Ecto neural progenitor cell (in vitro differentiated cells): Measurements from ENCODE around the gene PTPRE.
"Not testable (repeated sequence)": the region's sequence is repeated elsewhere in the genome, so short reads cannot be mapped to it uniquely, and the experiment has no call there.

ENCODE experiments used
- DNase-seq: peaks from one replicate; pipeline ENCODE4 v3.0.0-alpha.2; 2018; ENCODE audit warnings: low spot score

The PTPRE gene

DNA sequence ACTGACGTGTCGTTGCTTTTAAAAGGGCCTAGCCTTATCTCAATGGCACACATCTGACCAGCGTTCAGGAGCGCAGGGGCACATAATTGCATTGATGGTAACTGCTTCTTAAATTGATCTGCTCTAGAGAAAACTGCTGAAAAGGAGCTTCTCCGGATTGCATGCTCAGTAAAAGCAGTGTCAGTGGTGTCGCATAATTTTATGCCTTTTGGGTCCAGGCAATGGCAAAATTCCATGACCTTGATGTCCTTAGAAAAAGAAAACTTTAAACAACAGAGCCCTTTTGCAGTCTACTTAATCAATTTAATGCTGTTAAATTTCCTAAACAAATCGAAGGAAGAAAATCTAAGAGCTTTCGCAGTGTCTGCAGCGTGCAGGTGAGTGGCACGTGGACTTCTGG lies 75.7 kb downstream of the PTPRE start:
- DNase-seq = no peak

DNA sequence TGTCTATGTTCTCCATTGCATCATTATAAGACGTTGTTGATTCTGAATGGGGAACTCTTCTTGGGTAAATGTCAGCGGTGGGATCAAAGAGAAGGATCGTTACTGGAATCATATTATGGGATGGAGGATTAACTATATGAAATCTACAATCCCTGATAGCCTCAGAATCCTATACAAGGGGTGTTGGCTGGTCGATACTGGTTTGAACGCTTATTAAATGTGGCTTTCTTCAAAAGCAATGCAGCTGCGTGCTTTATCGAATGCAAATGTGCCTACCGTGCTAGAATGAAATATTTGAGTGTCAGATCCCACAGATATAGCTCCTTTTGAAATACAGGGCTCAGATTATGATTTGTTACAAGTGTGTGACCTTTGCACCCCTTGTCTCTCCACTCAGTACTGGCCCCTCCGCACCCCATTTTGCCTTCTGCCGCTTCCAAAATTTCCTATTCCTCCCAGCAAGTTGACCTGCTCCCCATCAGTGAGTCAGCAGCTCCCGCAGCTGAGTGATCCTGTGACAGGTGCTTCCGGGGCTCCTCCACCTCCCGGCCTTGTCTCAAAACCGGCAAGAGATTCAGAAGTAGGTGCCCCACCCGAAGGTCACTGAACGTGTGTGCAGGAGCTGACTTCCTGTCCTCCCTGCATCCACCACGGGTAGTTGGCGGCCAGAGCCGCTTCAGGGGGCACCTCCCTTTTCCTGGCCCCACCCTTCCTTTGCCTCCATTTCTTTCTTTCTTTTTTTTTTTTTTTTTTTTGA lies 76.6 kb downstream of the PTPRE start:
- DNase-seq = no peak

- no peak for DNase-seq
Observed at GRCh38 chr10:127984945-127985344, 78.0 kb downstream of the PTPRE start.

DNA sequence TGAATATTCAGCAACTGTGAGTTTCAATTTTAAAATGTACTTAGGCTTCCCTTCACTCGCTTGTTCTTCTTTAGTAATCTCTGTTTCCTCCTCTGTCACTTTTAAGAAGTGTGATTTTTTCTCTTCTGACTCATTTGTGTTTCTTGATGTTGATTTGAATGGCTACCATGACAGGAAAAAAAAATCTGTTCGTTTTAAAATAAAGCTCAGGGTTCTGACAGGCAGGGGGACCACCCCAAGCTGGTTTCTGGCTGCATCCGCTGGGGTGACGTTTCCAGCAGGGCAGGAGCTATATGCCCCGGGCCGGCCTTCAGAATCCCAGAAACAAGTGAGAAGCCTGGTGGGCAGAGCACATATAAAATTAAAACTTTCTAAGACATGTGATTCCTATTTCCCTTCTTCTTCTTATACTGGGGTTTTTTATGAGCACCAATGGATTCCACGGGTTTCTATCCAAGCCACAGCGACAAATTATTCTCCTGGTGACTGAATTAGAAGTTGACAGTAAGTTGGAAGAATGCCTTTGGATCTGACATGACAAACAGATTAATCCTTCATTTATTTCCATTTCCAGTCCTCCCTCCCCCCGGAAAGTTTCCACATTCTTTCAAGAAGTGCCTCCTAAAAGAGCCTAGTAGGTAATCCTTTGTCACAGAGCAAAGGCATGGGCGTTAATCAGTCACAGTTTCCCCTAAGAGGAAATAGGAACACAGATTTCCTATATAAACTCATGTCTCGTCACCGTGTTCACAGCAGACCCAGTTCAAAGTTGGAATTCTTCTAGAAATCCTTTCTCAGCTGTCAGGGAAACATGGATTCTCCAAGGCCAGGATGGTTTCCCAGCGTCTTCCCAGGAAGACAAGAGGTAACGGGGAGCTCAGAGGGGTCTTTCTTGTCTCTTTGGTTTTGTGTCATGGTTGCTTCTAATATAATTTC lies 79.9 kb downstream of the PTPRE start:
- no peak for DNase-seq

DNA sequence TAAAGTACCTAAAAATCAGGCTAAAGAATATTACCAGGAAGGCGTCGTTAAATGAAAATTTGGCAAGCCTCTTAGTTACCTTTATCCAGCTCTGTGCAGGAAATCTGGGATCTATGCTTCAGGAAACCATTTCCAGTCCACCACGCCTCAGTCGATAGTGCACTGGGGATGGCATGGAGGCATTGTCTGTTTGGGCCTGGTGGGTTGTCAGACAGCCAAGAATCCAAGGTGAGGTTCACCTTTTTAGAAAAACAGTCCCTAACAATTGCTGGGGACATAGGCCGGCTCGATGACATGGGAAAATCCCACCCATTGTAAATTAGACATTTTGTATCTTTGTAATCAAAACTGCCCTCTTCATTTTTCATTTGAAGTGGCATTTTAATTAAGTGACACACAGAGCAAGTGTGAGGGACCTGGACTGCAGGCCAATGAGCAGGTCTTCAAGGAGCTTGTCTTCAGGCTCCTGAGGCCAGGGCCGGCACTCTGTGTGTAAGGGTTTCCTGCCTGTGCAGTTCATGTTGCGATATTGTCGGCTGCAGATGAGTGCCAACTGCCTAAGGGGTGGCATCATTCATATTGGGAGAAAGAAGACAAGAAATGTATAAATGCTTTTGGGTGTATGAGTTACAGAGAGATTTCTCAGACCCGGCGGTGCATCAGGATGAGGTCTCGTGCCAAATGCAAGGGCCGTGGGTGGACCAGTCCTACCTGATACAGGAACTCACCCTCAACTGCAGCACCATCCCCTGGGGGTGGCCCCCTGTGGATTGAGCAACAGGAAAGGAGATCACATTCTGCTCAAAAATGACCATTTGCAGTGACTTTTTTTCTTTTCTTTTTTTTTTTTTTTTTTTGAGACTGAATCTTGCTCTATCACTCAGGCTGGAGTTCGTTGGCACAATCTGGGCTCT lies 80.8 kb downstream of the PTPRE start:
- no peak for DNase-seq

- DNase-seq = no peak
Observed at GRCh38 chr10:127989481-127990012, 82.6 kb downstream of the PTPRE start.

DNA sequence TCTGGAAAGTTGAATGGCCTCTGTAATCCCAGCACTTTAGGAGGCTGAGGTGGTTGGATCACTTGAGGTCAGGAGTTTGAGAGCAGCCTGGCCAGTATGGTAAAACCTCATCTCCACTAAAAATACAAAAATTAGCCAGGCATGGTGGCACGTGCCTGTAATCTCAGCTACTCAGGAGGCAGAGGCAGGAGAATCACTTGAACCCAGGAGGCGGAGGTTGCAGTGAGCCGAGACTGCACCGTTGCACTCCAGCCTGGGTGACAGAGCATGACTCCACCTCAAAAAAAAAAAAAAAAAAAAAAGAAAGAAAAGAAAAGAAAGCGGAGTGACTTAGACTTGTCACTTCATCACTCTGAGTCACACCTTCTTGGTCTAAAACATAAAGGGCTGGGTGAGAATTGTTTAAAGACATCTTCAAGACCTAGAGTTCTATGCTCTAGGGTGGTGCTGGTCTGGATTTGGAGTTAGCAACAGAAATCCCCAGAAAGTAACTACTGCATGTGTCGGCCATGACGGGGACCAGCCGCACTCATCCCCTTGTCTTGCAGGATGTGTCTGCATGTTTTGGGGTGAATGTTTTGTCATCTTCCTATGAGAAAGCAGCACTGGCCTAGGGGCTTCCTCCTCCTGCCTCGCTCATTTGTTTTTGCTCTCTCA lies 83.4 kb downstream of the PTPRE start:
- DNase-seq = not testable (repeated sequence)

DNA sequence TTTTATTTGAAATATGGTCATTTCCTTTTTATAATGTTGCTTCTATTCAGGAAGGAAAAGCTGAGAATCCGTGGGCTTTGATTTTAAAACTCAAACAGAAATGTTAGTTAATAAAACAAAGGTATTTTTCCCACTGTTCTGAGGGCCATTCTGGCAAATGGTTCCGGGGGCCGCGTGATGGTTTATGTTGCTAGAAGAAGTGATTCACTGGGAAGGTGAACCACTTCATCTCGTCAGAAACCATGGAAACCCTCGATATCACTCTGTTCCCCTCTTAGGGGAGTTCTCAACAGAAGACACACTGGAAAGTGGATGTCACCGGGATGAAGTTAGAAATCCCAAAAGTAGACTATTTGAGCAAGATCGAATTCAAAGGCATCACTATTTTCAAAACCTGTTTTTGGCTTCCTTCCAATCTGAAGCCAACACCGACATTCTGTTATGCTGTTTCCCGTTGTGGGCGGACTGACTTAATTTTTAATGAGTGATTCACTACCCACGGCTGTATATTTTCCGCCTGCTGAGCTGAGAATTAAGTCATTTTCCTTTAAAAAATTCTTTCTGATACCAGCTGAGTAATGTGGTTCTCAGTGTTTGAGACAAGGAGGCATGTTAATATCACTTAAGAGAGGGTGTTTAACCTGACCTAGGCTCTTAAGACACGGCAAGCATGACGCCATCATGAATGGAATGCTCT lies 84.1 kb downstream of the PTPRE start:
- DNase-seq = no peak

GRCh38 chr10:127991543-127992255 lies 84.8 kb downstream of the PTPRE start:
- DNase-seq = no peak

DNA sequence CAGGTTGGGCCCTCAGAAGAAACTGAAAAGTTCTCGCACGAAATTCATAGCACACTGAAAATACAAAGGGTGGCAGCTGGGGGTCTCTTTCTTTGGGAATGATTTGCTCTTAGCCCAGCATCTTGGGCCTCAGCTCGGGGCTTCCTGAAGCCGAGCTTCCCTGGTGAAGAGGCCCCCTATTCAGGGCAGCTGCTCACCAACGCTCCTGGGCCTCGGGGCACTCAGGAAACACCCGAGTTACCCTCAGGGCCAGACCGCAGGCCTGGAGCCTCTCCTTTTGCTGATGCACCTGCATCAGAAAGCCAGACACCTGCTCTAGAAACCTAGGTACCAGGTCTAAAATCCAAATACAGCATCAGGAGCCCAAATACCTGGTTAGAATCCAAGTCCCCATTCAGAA lies 85.5 kb downstream of the PTPRE start:
- no peak for DNase-seq

GRCh38 chr10:127993056-127993690 lies 86.3 kb downstream of the PTPRE start:
- no peak for DNase-seq

GRCh38 chr10:127995939-127996338 lies 89.0 kb downstream of the PTPRE start:
- no peak for DNase-seq

- no peak for DNase-seq
Observed at GRCh38 chr10:127996586-127996985, 89.7 kb downstream of the PTPRE start.

- DNase-seq = no peak
Observed at GRCh38 chr10:127997271-127997670, 90.4 kb downstream of the PTPRE start.

DNA sequence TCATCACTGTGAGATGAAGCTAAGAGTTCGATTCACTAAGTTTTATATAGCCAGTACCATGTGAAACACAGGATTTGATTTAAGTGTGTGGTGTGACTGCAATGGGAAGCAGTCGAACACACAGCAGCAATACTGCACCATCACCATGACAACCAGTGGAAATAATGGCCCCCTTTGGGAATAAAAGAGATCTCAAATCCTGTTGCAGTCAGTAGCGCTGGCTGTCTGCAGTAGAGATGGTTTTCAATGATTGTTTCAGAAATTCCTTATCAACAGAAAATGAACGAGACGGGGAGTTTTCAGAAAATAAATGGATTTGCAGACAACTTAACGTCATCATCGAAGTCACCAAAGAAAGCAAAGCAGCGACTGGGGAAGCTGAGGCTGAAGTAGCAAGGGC lies 91.0 kb downstream of the PTPRE start:
- DNase-seq = no peak

DNA sequence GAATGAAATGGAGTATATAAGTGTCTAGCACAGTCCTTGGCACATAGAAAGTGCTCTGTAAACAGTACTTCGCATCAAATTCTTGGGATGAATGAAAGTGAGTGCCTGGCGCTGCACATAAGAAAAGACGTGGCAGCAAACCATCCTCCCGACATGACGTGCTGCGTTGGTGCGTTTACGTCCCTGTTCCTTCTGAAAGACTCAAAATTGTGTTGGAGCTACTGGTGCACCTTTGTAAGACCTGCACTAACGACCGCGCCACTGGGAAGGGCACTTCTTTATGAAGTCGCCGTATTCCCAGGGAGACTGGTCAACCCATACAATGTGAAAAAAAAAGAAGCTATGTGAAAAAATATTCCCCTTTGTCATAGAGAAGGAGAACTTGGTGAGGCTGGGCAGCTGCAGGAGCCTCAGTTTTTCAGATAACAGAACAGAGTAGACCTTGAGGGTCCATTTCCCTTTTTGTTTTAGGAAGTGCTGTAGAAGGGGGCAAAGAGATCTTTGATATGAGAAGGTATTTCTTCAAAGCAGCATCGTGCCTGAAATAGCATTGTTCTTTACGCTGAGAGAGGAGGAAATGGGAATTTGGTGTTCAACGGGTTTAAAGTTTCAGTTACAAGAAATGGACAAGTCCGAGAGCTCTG lies 91.7 kb downstream of the PTPRE start:
- no peak for DNase-seq

DNA sequence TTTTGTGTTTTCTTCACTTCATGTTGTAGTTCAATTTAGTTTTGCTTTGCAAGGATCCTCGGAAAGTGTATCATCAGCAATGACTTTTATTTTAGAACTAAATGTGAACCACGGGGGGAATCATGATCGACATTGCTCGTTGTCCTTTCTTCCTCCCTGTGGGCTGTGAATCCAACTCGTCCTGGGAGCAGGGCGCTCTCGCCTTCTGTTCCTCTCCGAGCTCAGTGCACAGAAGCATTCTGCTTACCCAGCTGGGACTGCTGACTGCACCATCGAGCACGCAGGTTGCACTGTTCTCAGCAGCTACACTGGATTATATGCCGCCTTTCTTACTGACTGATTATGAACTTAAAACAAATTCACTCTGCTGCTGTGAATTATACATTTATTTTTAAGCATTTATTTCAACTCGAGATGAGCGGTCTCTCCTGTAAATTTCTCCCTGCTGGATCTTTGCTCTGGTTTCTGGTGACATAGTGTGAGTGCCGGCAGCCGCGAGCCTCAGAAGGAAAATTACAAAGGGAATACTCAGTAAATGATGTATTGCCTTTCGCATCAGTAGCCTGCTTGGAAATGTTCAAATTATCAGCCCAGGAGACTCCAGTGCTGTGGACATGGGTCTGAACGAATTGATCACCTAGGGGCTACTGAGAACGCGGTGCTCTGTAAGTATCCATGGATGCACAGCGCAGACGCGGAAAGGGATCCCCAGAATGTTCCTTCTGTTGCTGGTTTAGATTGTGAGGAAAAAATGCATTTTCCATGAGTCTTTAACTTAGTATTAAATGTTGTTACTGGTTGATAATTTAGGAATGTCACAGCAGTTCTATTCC lies 92.6 kb downstream of the PTPRE start:
- no peak for DNase-seq
